Peyer's patch (tissue), 4 donors: ENCODE measurements around the gene GDPD5. TPM values are rescaled to one million over a fixed set of nuclear protein-coding genes. Genes with fewer than 3 reads are reported as not detected.

Source experiments
- DNase-seq, 3 donors: peaks; one replicate each; pipeline ENCODE4 v3.0.0-alpha.2; 2017 to 2019
- H3K27ac ChIP-seq, 4 donors: fragments of 200-600 bp; sonication (generic); one replicate each; pipeline ENCODE4 v1.5.1; 2016 to 2019
- H3K27me3 ChIP-seq, 2 donors: fragments of 200-600 bp; sonication (generic); one replicate each; pipeline ENCODE4 v1.5.1; 2019
- H3K36me3 ChIP-seq, 3 donors: fragments of 200-600 bp; sonication (generic); one replicate each; pipeline ENCODE4 v1.5.1; 2016 to 2019
- H3K4me1 ChIP-seq, 4 donors: fragments of 200-600 bp; sonication (generic); one replicate each; pipeline ENCODE4 v1.5.1; 2016 to 2019
- H3K4me3 ChIP-seq, 4 donors: fragments of 200-600 bp; sonication (generic); 1 replicate in 3 of 4; 2 replicates in 1 of 4; pipeline ENCODE4 v1.5.1; 2016 to 2019; ENCODE audit warnings: mild to moderate bottlenecking in 1 of 4
- H3K9me3 ChIP-seq, 4 donors: fragments of 200-600 bp; sonication (generic); one replicate each; pipeline ENCODE4 v1.5.1; 2016 to 2019; ENCODE audit warnings: mild to moderate bottlenecking in 1 of 4
- POLR2A ChIP-seq, 2 donors: fragments of 450-650 bp; IDR thresholded peaks; one replicate each; pipeline ENCODE4 v1.5.1; 2017; ENCODE audit warnings: antibody characterized with exemption in 2 of 2, mild to moderate bottlenecking in 2 of 2, moderate library complexity in 2 of 2
- total RNA-seq, 4 donors: library from RNA; depleted of rRNA; stranded (reverse); fragments of >200 nt; gene quantifications; one replicate each; pipeline ENCODE4 v1.1.0, GENCODE V29; 2016
- TF ChIP-seq, protein P1 (sequence below), 6 experiments: fragments of 450-650 bp in 4 of 6; fragments of 200-600 bp in 2 of 6; sonication (generic) in 1 of 6; IDR thresholded peaks; one replicate each; pipeline ENCODE4 v1.5.1; 2017 to 2019; ENCODE audit warnings: antibody characterized with exemption in 6 of 6, mild to moderate bottlenecking in 3 of 6, moderate library complexity in 1 of 6

The GDPD5 gene
- total RNA-seq, 4 donors from 2014 or later, result 2.5 to 48.9 (median 22.2) TPM

DNA sequence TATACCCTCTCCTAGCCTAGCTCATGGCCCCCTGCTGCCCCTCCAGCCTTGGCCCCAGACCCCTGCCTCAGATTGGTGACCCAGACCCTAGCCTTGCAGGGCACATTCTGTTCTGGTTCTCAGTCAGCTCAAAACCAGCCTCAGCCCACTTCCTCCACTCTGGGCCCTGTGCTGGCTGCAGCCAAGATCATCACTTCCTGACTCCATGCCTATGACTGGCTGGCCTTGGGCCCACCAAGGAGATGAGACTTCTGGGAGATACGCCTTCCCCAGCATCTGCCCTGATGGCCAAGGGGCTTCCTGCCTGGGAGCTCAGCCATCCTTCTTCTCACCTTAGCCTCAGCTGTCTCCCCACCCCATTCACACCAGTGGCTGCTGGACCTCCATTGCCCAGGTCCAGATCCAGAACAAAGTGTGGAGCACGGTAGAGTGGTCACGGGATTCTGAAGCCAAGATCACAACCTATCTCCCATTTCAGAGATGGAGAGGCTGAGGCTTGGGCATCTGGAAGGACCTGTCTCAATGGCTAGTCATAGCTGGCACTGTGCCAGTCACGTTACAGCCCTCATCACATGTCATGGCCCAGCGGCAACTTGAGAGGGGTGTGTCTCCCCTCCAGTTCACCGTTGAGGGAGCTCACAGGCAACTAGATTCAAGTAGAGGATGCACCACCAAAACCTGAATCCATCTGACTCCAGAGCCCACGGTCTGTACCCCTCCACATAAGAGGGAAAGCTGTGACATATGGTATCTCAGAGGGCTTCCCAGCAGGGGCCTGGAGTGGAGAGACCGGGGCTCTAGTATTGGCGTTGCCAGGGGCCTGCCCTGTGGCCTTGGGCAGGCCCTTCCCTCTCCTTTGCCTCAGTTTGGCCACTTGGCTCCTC is 49.7 kb downstream of the GDPD5 start:
- Histone ChIP-seq H3K4me3 (no peak overlapping the region), H3K27me3 (no peaks in the 10 kb centered on the region), H3K4me1 (peaks cover 0 to 6% (median 3%) of the 10 kb centered on the region in 4 donors), H3K36me3 (no peaks in the 10 kb centered on the region), H3K27ac (peak overlapping the region; percentile 34 to 65 (median 53)), H3K9me3 (no peaks in the 10 kb centered on the region)
- TF ChIP-seq, protein P1, sequence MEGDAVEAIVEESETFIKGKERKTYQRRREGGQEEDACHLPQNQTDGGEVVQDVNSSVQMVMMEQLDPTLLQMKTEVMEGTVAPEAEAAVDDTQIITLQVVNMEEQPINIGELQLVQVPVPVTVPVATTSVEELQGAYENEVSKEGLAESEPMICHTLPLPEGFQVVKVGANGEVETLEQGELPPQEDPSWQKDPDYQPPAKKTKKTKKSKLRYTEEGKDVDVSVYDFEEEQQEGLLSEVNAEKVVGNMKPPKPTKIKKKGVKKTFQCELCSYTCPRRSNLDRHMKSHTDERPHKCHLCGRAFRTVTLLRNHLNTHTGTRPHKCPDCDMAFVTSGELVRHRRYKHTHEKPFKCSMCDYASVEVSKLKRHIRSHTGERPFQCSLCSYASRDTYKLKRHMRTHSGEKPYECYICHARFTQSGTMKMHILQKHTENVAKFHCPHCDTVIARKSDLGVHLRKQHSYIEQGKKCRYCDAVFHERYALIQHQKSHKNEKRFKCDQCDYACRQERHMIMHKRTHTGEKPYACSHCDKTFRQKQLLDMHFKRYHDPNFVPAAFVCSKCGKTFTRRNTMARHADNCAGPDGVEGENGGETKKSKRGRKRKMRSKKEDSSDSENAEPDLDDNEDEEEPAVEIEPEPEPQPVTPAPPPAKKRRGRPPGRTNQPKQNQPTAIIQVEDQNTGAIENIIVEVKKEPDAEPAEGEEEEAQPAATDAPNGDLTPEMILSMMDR (IDR thresholded peaks at IDR 0.05), result no peak
- no peak for TF ChIP-seq POLR2A (IDR thresholded peaks at IDR 0.05)
- peak in 2 of 3 donors; percentile 37 to 73 for DNase-seq

DNA sequence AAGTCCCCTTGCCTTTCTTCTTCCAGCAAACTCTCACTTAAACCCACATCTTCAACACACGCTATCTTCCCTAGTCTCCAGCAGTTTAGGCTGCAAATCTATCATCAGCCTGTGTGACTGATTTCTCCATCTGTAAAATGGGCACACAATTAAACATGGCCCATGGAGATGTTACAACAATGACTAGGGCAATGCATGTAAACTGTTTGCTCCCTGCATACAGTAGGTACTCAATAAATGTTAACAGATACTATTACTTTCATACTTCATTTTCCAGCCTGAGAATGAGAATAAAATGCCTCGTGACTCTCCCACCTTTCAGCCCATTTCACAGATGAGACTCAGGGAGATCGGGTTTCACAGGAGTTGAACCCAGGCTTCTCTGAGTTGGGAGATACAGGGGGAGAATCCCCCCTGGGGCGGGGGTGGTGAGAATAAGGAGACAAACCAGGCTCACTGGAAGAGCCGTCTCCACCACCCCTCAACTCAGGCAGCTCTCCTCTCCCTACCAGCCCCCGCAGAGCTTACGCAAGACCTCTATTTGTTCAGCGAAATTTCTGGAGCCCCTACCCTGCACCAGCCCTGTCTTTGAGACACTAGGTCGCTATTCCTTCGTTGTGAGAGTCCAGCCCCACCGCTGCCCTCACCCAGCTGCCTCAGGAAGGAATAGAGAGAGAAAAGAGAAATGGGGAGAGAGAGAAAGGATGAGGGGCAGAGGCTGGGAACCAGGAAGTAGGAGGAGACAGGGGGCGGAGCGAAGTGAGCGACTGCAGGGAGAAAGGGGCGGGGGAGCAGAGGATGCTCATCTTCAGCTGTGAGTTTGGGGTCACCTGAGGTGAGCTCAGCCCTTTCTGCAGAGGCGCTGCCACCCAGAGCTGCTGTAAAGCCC is 50.6 kb downstream of the GDPD5 start:
- H3K4me3 ChIP-seq, result peak overlapping the region in 1 of 4 donors; percentile 15
- peak; percentile 62 to 85 (median 68) for DNase-seq
- H3K27me3 ChIP-seq, result no peaks in the 10 kb centered on the region
- no peaks in the 10 kb centered on the region for H3K9me3 ChIP-seq
- H3K36me3 ChIP-seq, result no peaks in the 10 kb centered on the region
- H3K27ac ChIP-seq, result peak overlapping the region in 3 of 4 donors; percentile 43 to 65 (median 63)
- peaks cover 0 to 6% (median 3%) of the 10 kb centered on the region in 4 donors for H3K4me1 ChIP-seq
- no peak for TF ChIP-seq POLR2A (IDR thresholded peaks at IDR 0.05)
- TF ChIP-seq, protein P1 (IDR thresholded peaks at IDR 0.05), result no peak

DNA sequence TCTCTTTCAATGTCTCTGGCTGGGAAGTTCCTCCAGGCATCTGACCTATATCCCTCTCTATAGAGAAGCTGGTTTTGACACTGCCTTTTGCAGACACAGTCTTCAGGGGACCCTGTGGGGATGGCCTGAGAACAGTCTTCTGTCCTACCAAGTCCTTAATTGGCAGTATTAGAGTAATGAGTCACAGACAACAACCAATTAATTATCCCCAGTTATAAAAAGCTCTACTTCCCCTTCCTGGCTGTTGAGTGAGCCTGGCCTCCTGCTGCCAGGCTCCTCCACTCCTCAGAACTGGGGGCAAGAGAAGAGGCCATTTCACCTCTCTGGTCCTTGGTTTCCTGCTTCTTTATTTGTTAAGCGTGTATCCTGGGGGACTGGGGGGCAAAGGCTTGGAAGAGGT is 51.5 kb downstream of the GDPD5 start:
- Histone ChIP-seq H3K27ac (peak overlapping the region in 1 of 4 donors; percentile 65), H3K4me3 (no peak overlapping the region), H3K36me3 (no peaks in the 10 kb centered on the region), H3K9me3 (no peaks in the 10 kb centered on the region), H3K27me3 (no peaks in the 10 kb centered on the region), H3K4me1 (peaks cover 0 to 6% (median 3%) of the 10 kb centered on the region in 4 donors)
- DNase-seq, result peak in 1 of 3 donors; percentile 15
- TF ChIP-seq POLR2A (IDR thresholded peaks at IDR 0.05), result no peak
- TF ChIP-seq, protein P1 (IDR thresholded peaks at IDR 0.05), result no peak

DNA sequence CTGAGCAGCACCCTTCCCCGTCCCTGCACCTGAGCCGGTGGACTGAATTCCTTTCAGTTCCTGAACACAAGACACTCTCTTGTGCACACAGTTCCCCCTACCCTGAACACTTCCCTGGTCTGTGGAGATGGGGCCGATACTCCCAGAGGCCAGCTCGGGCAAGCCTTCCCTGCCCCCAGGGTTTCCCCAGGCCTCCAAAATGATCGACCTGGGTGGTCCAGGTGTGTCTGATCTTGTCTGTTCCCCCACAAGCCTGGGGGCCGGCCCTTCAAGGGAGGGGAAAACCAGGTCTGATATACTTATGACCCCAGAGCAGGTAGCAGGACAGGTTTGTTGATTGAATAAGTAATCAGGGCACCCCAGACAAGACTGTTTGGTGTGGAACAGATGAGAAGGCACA is 52.1 kb downstream of the GDPD5 start:
- no peak overlapping the region for H3K4me3 ChIP-seq
- H3K27me3 ChIP-seq, result no peaks in the 10 kb centered on the region
- TF ChIP-seq POLR2A (IDR thresholded peaks at IDR 0.05), result no peak
- TF ChIP-seq, protein P1 (IDR thresholded peaks at IDR 0.05), result no peak
- H3K9me3 ChIP-seq, result no peaks in the 10 kb centered on the region
- no peaks in the 10 kb centered on the region for H3K36me3 ChIP-seq
- H3K4me1 ChIP-seq, result peaks cover 0 to 6% (median 3%) of the 10 kb centered on the region in 4 donors
- peak in 1 of 3 donors; percentile 28 for DNase-seq
- no peak overlapping the region for H3K27ac ChIP-seq

DNA sequence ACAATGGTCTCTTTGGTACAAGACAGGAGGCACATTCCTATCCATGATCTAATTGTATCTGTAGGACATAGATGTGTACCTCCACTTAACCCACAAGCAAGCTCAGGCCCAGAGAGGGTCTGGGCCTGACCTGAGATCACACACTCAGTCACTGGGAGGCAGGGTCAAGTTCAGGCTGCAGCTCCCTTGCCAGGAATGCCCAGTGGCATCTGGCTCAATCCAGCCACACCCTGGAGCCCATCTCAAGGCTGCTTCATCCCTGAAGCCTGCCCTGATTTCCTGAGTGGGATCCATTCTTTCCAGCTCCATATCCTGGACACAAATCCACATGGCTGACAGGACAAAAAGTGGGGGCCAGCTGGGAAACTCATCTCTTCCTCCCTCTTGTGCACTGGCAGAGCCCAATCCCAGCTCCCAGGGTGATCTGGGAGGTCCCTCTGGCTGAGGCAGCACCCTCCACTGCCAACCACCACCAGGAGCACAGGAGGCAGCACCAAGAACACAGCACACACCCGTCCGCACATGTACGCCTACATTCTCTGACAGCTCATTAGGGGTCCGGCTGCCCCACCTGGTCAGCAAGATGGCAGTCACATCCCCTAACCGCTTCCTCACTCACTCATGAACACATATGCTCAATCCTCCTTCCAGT is 53.5 kb downstream of the GDPD5 start:
- no peaks in the 10 kb centered on the region for H3K27me3 ChIP-seq
- H3K4me3 ChIP-seq, result no peak overlapping the region
- TF ChIP-seq POLR2A (IDR thresholded peaks at IDR 0.05), result no peak
- TF ChIP-seq, protein P1 (IDR thresholded peaks at IDR 0.05), result no peak
- H3K27ac ChIP-seq, result no peak overlapping the region
- DNase-seq, result peak in 1 of 3 donors; percentile 36
- H3K4me1 ChIP-seq, result peaks cover 0 to 9% (median 3%) of the 10 kb centered on the region in 4 donors
- no peaks in the 10 kb centered on the region for H3K9me3 ChIP-seq
- no peaks in the 10 kb centered on the region for H3K36me3 ChIP-seq
